ENCODE data around the gene RNF207.
A peak's percentile ranks its signal among the peaks of the same experiment; 100 is the strongest.

RNF207 gene

DNA sequence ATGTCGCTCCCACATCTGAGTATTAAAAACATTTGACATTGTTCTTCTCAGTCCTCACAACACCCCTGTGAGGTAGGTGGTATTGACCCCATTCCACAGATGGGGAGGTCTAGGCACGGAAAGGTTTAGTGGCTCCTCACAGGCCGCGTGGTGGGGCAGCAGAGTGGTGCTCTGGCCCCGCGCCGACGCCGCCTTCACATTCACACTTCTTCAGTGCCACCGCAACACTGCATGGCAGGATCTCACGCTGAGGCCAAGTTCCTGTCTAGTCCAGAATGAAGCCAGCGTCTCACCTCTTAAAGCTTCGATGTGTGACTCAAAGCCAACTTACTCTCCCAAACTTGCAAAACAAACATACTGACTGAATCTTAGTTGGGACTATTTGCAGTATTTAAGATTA lies 17.7 kb downstream of the RNF207 start:
- H3K36me3 Mint-ChIP-seq (ENCODE audit: low read depth): peaks cover 49% of the 10 kb centered on the region
- no peaks in the 10 kb centered on the region for H3K27me3 Mint-ChIP-seq
- no peaks in the 10 kb centered on the region for H3K4me1 Mint-ChIP-seq
- no peak overlapping the region for H3K4me3 Mint-ChIP-seq
- DNase-seq (no peak), ATAC-seq (no peak)
- no peak overlapping the region for H3K27ac Mint-ChIP-seq
- no peaks in the 10 kb centered on the region for H3K9me3 Mint-ChIP-seq

DNA sequence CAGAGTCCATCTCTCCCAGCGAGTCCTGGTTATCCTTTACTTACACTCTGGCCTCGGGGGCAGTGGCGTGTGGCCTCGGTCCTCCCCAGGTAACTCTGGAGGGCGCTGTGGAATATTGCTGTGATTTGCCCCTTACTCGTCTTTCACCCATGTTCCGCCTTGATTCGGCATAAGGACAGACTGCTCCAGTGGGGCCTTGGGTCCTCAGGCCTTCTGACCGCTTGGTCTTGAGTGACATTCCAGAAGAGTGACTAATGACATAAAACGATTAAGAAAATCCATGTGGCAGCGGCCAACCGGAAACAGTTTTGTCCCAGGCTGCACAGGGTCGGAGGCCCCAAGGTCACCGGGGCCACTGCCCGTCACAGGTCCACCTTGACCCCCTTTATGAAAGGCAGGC lies 18.8 kb downstream of the RNF207 start:
- ATAC-seq (no peak), DNase-seq (no peak)
- Mint-ChIP-seq H3K4me3 (no peak overlapping the region), H3K9me3 (no peaks in the 10 kb centered on the region), H3K27me3 (no peaks in the 10 kb centered on the region), H3K4me1 (no peaks in the 10 kb centered on the region), H3K36me3 (ENCODE audit: low read depth) (peaks cover 49% of the 10 kb centered on the region), H3K27ac (no peak overlapping the region)

DNA sequence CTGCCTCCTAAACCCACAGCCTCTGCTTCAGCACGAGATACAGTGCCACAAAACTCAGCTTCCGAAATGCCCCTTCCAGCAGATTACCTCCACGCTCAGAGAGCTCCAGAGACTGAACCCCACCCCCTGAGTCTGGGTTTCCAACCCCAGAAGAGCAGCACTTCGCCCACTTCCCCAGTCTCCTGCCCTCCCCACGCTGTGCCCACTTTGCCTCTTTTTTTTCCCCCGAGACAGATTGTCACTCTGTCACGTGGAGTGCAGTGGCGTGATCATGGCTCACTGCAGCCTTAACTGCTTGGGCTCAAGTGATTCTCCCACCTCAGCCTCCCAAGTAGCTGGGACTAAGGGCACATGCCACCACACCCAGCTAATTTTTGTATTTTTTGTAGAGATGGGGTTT lies 19.7 kb downstream of the RNF207 start:
- ATAC-seq (no peak), DNase-seq (no peak)
- Mint-ChIP-seq H3K4me3 (no peak overlapping the region), H3K4me1 (no peaks in the 10 kb centered on the region), H3K36me3 (ENCODE audit: low read depth) (peaks cover 52% of the 10 kb centered on the region), H3K27ac (no peak overlapping the region), H3K9me3 (no peaks in the 10 kb centered on the region), H3K27me3 (no peaks in the 10 kb centered on the region)

DNA sequence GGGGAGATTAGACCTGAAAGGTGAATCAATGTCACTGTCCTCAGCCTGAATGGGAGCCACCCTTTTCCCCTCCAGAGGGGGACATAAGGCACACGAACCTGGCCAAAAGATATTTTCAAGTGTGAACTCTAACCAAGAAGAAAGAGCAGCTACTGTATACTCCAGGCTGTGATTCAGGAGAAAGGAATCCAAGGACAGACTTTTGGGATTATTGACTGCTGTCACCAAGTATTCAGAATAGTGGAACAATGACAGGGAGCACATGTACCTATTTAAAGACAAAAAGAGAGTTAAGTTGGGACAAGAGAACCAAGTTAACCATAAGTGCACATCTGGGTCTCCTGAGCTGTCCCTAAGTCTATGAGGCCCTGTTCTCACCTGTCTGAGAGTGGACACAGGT lies 27.5 kb downstream of the RNF207 start:
- no peaks in the 10 kb centered on the region for H3K9me3 Mint-ChIP-seq
- ATAC-seq (no peak), DNase-seq (no peak)
- no peak overlapping the region for H3K4me3 Mint-ChIP-seq
- H3K27me3 Mint-ChIP-seq: peaks cover 3% of the 10 kb centered on the region
- peaks cover 32% of the 10 kb centered on the region for H3K36me3 Mint-ChIP-seq (ENCODE audit: low read depth)
- no peak overlapping the region for H3K27ac Mint-ChIP-seq
- peaks cover 17% of the 10 kb centered on the region for H3K4me1 Mint-ChIP-seq

DNA sequence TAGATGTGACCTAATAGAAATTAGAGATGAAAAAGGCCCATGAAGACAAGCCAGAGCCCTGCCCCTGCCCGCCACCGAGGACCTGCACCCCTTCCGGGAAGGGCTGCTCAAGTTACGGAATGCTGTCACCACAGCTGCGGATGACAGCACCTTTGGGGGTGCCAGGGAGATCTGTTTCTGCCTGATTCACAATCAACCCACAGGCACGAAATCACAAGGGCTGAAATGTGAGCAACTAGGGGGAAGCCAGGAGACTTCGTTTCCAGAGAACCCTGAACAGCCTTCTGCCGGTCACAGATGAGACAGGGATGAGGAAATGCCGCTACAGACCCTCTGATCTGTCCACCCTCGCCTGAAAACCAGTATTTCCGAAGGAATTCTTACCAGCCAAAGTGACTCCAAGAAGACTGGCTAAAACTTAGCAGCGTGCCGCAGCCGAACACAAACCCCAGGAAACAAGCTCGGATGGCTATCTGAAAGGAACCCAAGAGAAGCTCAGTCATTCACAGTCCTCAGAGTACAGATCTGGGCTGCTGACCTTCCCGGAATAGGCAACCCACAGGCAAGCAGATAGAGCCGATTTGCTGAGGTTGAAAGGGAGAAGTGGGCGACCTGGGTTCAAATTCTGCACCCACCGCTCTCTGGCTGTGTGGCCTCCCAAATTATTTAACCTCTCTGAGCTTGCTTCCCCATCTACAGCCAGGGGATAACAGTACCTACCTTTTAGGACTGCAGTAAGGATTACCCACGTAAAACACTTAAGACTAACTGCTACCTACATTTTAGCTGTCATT lies 28.8 kb downstream of the RNF207 start:
- peaks cover 32% of the 10 kb centered on the region for H3K36me3 Mint-ChIP-seq (ENCODE audit: low read depth)
- H3K27me3 Mint-ChIP-seq: peaks cover 16% of the 10 kb centered on the region
- peaks cover 17% of the 10 kb centered on the region for H3K4me1 Mint-ChIP-seq
- no peaks in the 10 kb centered on the region for H3K9me3 Mint-ChIP-seq
- DNase-seq: no peak
- H3K4me3 Mint-ChIP-seq: peak overlapping the region; percentile 87
- ATAC-seq: no peak
- peak overlapping the region; percentile 85 for H3K27ac Mint-ChIP-seq

DNA sequence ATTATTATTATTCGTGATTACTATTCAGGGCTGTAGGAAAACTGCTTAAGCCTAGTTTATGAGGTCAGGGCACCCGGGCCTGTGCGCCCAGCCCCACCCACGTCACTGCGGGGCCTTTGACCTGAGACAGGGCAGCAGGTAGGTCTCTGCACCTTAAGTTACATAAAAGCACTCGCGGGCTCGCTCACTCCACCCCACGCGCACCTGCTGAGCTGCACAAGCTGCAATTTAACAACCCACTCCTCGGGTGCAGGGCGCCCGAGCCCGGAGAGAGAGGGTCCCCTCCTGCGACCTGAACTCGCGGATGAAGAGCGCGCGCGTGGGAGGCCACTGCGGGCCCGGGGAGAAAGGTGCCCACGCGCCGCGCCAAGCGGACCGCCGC lies 29.4 kb downstream of the RNF207 start:
- Mint-ChIP-seq H3K4me3 (peak overlapping the region; percentile 87), H3K27me3 (peaks cover 22% of the 10 kb centered on the region), H3K27ac (peak overlapping the region; percentile 85), H3K36me3 (ENCODE audit: low read depth) (peaks cover 28% of the 10 kb centered on the region), H3K4me1 (peaks cover 17% of the 10 kb centered on the region), H3K9me3 (no peaks in the 10 kb centered on the region)
- ATAC-seq: peak; percentile 9
- DNase-seq: no peak

DNA sequence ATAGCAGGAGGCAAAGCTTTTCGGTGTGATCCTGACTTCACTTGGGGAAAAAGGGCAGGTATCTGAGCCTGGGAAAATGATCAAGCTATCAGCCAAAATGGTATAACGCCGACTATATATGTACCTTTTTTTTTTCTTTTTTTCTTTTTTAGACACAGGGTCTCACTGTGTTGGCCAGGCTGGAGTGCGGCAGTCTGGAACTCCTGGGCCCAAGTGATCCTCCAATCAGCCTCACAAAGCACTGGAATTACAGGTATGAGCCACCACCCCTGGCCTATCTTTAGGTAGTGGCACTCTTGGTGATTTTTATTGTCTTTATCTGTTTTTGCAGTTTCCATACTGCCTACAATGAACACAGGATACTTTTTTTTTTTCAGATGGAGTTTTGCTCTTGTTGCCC lies 31.2 kb downstream of the RNF207 start:
- H3K9me3 Mint-ChIP-seq: no peaks in the 10 kb centered on the region
- peak overlapping the region; percentile 6 for H3K4me3 Mint-ChIP-seq
- peaks cover 18% of the 10 kb centered on the region for H3K36me3 Mint-ChIP-seq (ENCODE audit: low read depth)
- ATAC-seq (no peak), DNase-seq (no peak)
- H3K27me3 Mint-ChIP-seq: peaks cover 38% of the 10 kb centered on the region
- no peak overlapping the region for H3K27ac Mint-ChIP-seq
- peaks cover 23% of the 10 kb centered on the region for H3K4me1 Mint-ChIP-seq

DNA sequence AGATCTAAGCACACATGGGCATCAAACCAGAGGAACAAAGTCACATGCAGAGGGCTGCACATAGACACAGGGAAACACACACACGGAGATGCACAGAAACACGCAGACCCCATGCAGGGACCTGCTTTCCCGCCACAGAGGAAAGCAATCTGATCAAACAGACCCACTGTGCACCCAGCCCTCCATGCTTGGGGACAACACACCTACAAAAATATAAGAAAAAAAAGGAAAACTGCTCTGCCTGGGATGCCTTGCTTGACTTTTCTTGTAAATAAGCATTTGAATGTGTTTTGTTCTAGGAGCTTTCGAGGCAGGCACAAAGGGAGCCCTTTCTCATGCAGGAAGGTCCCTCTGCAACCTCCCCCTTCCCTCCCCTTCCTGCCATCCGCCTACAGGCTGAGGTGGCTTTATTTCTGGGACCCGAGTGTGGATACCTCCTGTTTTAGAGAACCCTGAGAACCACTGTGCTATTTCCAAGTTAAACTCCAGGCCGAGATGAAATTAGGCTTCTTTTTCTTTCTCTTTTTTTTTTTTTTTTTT lies 33.4 kb downstream of the RNF207 start:
- H3K27ac Mint-ChIP-seq: no peak overlapping the region
- no peaks in the 10 kb centered on the region for H3K9me3 Mint-ChIP-seq
- H3K4me1 Mint-ChIP-seq: peaks cover 16% of the 10 kb centered on the region
- DNase-seq (no peak), ATAC-seq (no peak)
- H3K27me3 Mint-ChIP-seq: peaks cover 54% of the 10 kb centered on the region
- peaks cover 4% of the 10 kb centered on the region for H3K36me3 Mint-ChIP-seq (ENCODE audit: low read depth)
- H3K4me3 Mint-ChIP-seq: no peak overlapping the region

DNA sequence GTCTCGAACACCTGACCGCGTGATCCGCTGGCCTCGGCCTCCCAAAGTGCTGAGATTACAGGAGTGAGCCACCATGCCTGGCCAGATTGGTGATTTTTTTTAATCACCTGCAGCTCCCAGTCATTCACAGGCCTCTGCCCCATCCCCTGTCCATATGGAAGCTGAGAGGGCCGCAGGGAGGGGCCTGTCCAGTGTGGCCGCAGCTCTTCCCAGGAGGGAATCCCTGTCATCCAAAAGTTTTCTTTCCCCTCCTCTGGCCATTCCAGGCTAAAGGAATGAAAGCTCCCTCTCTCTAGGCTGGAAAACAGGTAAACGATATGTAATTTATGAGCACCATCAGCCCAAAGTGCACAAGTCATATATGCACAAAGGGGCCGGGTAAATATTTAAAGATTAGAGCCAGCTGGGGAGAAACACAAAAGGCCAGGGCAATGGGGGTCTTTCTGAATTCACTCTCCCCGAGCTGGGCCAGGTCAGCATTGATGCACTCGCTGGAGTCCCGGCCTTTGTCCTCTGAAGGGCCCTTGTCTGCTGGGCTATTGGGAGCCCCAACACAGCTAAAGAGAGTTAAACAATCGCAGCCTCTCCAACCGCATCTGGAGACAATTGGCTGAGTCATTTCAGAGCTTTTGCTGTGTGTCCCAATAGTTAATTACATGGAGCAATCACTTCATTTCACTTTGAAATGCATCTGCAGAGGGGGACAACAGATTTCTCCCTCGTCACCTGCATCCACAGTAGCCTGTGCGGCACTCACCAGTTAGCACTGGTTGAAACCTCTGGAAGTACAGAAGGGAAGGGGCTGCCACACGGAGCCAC lies 34.2 kb downstream of the RNF207 start:
- peaks cover 60% of the 10 kb centered on the region for H3K27me3 Mint-ChIP-seq
- ATAC-seq (no peak), DNase-seq (no peak)
- H3K36me3 Mint-ChIP-seq (ENCODE audit: low read depth): no peaks in the 10 kb centered on the region
- H3K9me3 Mint-ChIP-seq: no peaks in the 10 kb centered on the region
- H3K4me1 Mint-ChIP-seq: peaks cover 9% of the 10 kb centered on the region
- no peak overlapping the region for H3K27ac Mint-ChIP-seq
- no peak overlapping the region for H3K4me3 Mint-ChIP-seq

DNA sequence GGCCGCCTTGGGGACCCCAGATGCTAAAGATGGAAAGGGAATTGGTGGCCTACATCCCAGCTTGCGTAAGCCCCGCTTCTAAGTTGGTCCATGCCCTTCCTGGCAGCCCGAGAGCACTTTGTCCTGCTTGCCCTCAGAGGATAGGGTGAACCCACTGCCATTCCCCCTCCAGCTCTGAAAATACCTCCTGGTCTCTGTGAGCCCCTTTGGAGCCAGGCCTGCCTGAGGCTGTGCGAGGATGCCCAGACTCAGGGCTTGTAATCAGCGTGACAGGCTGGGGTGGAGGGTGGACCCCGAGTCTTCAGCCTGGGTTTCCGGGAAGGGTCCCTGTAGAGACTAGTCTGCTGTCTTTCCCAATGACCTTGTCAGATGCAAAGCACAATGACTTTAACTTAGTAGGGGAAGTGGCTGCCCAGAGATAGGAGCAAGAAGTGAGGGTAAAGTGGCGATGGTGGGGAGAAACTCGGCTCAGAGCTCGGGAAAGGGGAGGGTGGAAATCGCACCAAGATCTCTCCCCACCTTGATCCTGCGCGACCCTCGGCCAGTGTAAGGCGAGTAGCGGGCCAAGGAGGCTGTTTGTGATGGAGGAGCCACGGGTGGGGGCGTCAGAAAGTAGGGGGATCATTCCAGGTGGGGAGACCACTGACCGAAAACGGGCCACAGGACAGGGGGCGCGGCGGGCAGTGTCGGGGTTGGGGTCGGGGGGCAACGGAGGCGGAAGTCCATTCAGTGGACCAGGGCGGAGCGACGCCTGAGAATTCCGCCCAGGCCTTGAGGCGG lies 35.4 kb downstream of the RNF207 start:
- Mint-ChIP-seq H3K36me3 (ENCODE audit: low read depth) (no peaks in the 10 kb centered on the region), H3K4me1 (peaks cover 10% of the 10 kb centered on the region), H3K9me3 (no peaks in the 10 kb centered on the region), H3K4me3 (no peak overlapping the region), H3K27me3 (peaks cover 64% of the 10 kb centered on the region), H3K27ac (no peak overlapping the region)
- ATAC-seq (no peak), DNase-seq (no peak)

DNA sequence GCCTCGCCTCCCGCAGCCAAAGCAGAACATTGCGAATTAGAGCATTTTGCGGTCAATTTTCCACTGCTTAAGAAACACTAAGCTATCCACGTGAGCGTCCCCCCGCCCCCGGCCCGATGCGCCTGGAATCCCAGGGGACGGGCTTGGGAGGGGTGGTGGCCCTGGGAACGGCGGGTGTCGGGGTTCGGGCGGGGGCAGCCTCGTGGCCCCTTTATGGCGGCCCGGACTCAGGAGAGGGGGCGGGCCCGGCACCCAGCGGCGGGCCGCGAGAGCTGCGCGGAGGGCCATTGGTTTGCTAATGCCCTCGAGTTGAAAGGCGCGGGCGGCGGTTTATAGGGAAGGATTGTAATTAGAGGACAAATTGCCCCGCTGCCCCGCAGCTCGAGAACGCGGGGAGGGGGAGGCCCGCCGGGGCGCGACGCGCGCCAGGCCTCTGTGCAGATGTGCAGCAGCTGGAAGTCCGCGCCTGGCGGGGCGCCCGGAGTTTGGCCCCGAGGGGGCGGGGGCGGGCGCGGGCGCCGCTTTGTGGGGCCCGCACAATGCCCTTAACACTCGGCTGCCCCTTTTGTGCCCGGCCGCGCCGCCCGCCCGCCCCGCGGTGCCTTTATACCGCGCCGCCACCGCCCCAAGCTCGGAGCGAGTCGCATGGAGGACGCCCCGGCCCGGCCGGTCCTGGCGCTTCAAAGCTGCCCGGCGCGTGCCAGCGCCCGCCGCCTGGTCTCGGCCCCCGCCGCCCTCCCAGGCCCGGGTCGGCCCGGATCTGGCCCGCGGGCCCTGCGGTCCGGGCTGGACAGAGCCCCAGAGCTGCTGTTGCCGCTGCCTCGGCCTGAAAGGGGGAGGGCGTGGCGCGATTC lies 36.2 kb downstream of the RNF207 start:
- no peak for ATAC-seq

DNA sequence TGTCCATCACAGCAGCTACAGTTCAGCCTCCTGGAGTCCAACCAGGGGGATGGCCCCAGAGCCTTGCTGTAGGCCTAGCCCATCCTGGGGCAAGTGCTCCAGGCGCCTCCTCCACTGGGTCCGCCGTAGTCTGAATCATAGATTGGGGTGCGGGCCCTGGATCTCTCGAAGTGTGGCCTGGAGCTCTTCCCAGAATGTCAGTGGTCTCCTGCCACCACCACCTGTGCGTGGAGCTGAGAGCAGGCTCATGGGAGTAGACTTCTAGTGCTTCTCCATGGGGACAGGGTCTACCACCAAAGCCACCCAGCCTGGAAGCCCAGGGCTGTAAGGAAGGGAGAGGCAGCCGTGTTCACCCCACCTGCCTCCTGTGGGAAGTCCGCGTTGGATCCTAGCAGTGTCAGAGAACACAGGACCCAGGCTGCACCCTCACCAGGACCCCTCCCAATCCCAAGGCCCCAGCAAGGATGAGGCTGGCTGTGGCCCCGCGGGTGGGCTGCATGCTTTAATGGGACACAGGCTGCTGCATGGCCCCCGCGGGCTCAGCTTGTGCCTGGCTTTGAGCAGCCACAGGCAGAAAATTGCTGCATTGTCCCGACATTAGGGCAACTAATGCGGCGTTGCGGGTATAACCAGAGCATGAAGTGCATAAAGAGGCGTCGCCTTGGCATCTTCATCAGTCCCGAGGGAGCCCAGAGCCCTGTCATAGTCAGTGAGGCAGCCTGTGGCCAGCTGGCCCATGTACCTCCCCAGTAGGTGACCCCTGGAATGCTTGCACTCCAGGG lies 37.3 kb downstream of the RNF207 start:
- ATAC-seq (no peak), DNase-seq (no peak)
- Mint-ChIP-seq H3K4me1 (peaks cover 16% of the 10 kb centered on the region), H3K27ac (no peak overlapping the region), H3K9me3 (no peaks in the 10 kb centered on the region), H3K4me3 (no peak overlapping the region), H3K27me3 (peaks cover 77% of the 10 kb centered on the region), H3K36me3 (ENCODE audit: low read depth) (no peaks in the 10 kb centered on the region)

More for the DNA sequence above, 36.2 kb downstream of the RNF207 start:
- Mint-ChIP-seq H3K27ac (no peak overlapping the region), H3K27me3 (peaks cover 71% of the 10 kb centered on the region), H3K4me1 (peaks cover 16% of the 10 kb centered on the region), H3K4me3 (no peak overlapping the region), H3K9me3 (no peaks in the 10 kb centered on the region), H3K36me3 (ENCODE audit: low read depth) (no peaks in the 10 kb centered on the region)
- DNase-seq: no peak

DNA sequence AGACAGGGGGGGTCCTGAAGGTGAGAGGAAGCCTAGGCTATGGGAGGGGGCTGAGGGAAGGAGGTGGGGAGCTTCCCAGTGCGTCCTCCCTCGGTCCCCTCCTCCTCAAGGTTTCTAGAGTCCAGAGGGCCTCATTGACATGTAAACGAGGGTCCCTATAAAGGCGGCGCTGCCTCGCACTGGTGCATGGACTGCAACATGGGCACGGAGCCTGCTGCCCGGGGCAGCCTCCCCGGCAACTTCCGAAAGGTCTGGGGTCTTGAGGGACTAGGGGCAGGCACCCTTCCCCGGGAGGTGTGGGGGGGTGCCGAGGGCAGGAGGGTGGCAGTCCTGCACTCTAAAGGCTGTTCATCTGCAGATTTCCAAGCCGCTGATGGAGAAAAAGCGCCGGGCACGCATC lies 38.1 kb downstream of the RNF207 start, which contains the start of gene HES3:
Gene HES3, plus strand, starts transcription at position 187 of the 400 bp plus-strand sequence. Its CDS starts 187 bp downstream, at position 374.
- H3K36me3 Mint-ChIP-seq (ENCODE audit: low read depth): no peaks in the 10 kb centered on the region
- no peak within 1 kb of the TSS for H3K4me3 Mint-ChIP-seq
- peaks cover 16% of the 10 kb centered on the region for H3K4me1 Mint-ChIP-seq
- H3K27ac Mint-ChIP-seq: no peak within 1 kb of the TSS
- no peaks in the 10 kb centered on the region for H3K9me3 Mint-ChIP-seq
- DNase-seq (no peak), ATAC-seq (no peak)
- peaks cover 77% of the 10 kb centered on the region for H3K27me3 Mint-ChIP-seq
